Nephron (organoid): ENCODE data around the gene LIN7A.

Source experiments
- H3K27ac Mint-ChIP-seq, 3 experiments: 2 replicates each; pipeline ENCODE4 v1.8.0; 2020; ENCODE audit warnings: mixed read lengths in 3 of 3, mild to moderate bottlenecking in 2 of 3, moderate library complexity in 1 of 3
- H3K27me3 Mint-ChIP-seq: 2 replicates; pipeline ENCODE4 v1.8.0; 2021; ENCODE audit warnings: low read depth, mild to moderate bottlenecking, moderate library complexity, mixed read lengths
- H3K36me3 Mint-ChIP-seq: 2 replicates; pipeline ENCODE4 v1.8.0; 2020; ENCODE audit warnings: low read depth, mixed read lengths
- H3K4me1 Mint-ChIP-seq: 2 replicates; pipeline ENCODE4 v1.8.0; 2020; ENCODE audit warnings: mixed read lengths
- H3K4me3 Mint-ChIP-seq, 3 experiments: 2 replicates each; pipeline ENCODE4 v1.8.0; 2020; ENCODE audit warnings: mild to moderate bottlenecking in 3 of 3, mixed read lengths in 3 of 3, moderate library complexity in 2 of 3
- H3K9me3 Mint-ChIP-seq: 2 replicates; pipeline ENCODE4 v1.8.0; 2020; ENCODE audit warnings: mixed read lengths
- CTCF ChIP-seq, 3 experiments: fragments of 200-600 bp; sonication (generic); IDR thresholded peaks; one replicate each; pipeline ENCODE4 v1.5.0; 2021; ENCODE audit warnings: antibody characterized with exemption in 3 of 3; ENCODE audit not compliant: unreplicated experiment in 3 of 3

Gene LIN7A

GRCh38 chr12:80814453-80814852 lies 123.3 kb downstream of the LIN7A start:
- no peaks in the 10 kb centered on the region for H3K9me3 Mint-ChIP-seq
- no peak for TF ChIP-seq CTCF (IDR thresholded peaks at IDR 0.05; ENCODE audit: unreplicated experiment in 3 of 3)
- H3K36me3 Mint-ChIP-seq: peaks cover 9% of the 10 kb centered on the region
- H3K4me1 Mint-ChIP-seq: no peaks in the 10 kb centered on the region
- H3K27ac Mint-ChIP-seq: no peak overlapping the region
- H3K27me3 Mint-ChIP-seq: no peaks in the 10 kb centered on the region
- H3K4me3 Mint-ChIP-seq: no peak overlapping the region

DNA sequence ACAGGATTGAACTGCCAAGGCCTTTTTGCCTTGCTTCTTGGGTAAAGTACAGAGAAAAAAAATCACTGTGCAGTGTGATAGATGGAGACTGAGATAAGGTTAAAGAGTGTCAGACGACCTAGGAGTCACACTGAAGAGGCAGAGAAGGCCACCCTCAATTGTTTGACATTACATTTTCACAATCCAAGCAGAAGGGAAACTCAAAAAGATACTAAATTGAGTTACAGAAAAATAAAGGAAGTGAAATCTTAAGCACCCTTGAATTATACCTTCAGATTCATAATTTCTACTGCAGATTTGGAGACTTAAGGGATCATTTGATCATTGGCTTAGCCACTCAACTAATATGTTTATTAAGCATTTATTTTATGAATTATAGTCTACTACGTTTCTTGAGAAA lies 123.9 kb downstream of the LIN7A start:
- Mint-ChIP-seq H3K27ac (no peak overlapping the region), H3K36me3 (peaks cover 14% of the 10 kb centered on the region), H3K4me3 (no peak overlapping the region), H3K27me3 (no peaks in the 10 kb centered on the region), H3K9me3 (no peaks in the 10 kb centered on the region), H3K4me1 (no peaks in the 10 kb centered on the region)
- TF ChIP-seq CTCF (IDR thresholded peaks at IDR 0.05; ENCODE audit: unreplicated experiment in 3 of 3): no peak

DNA sequence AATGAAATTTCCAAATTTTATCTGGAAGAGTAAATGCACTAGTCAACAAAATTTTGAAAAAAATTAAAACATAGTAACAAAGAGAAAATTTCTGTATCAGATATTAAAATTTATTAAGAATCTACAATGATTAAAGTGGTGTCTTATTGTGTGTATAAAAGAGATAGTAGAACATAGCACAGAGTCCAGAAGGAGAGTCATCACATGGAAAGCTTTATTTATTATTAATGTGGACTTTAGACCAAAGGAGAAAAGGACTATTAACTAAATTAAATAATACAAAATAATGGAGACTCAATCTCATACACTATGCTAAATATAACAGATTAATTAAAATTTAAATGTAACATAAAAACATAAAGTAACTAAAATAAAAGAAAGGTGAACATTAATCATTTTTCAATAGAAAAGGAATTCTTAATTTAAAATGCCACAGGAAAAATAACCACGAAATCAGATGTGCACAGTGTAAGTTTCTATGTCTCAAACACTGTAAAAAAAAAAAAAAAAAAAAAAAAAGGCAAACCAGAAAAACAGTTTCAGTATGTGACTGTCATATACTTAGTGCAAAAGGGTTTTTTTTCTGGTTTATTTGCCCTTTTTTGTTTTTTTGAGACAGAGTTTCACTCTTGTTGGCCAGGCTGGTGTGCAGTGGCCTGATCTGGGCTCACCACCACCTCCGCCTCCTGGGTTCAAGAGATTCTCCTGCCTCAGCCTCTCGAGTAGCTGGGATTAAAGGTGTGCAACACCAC lies 125.6 kb downstream of the LIN7A start:
- Mint-ChIP-seq H3K4me1 (no peaks in the 10 kb centered on the region), H3K27me3 (no peaks in the 10 kb centered on the region), H3K36me3 (peaks cover 19% of the 10 kb centered on the region), H3K4me3 (no peak overlapping the region), H3K27ac (no peak overlapping the region), H3K9me3 (no peaks in the 10 kb centered on the region)
- no peak for TF ChIP-seq CTCF (IDR thresholded peaks at IDR 0.05; ENCODE audit: unreplicated experiment in 3 of 3)

- Mint-ChIP-seq H3K27me3 (no peaks in the 10 kb centered on the region), H3K27ac (no peak overlapping the region), H3K36me3 (peaks cover 21% of the 10 kb centered on the region), H3K9me3 (no peaks in the 10 kb centered on the region), H3K4me3 (no peak overlapping the region), H3K4me1 (no peaks in the 10 kb centered on the region)
- no peak for TF ChIP-seq CTCF (IDR thresholded peaks at IDR 0.05; ENCODE audit: unreplicated experiment in 3 of 3)
These were observed 126.9 kb downstream of the LIN7A start for GRCh38 chr12:80810874-80811273.

GRCh38 chr12:80807640-80808288 lies 130.0 kb downstream of the LIN7A start:
- Mint-ChIP-seq H3K4me1 (no peaks in the 10 kb centered on the region), H3K9me3 (no peaks in the 10 kb centered on the region), H3K27me3 (no peaks in the 10 kb centered on the region), H3K36me3 (peaks cover 41% of the 10 kb centered on the region), H3K4me3 (no peak overlapping the region), H3K27ac (no peak overlapping the region)
- no peak for TF ChIP-seq CTCF (IDR thresholded peaks at IDR 0.05; ENCODE audit: unreplicated experiment in 3 of 3)

- Mint-ChIP-seq H3K4me3 (no peak overlapping the region), H3K4me1 (no peaks in the 10 kb centered on the region), H3K27ac (no peak overlapping the region), H3K36me3 (peaks cover 42% of the 10 kb centered on the region), H3K27me3 (no peaks in the 10 kb centered on the region), H3K9me3 (no peaks in the 10 kb centered on the region)
- TF ChIP-seq CTCF (IDR thresholded peaks at IDR 0.05; ENCODE audit: unreplicated experiment in 3 of 3): no peak
These were observed 132.6 kb downstream of the LIN7A start for GRCh38 chr12:80805106-80805505.
